Smooth muscle cell (in vitro differentiated cells): ENCODE data around the gene APOC3. TPM values are rescaled to one million over a fixed set of nuclear protein-coding genes. Genes with fewer than 3 reads are reported as not detected.

Experiments used
- DNase-seq: peaks from one replicate; lab custom pipeline; 2025; ENCODE audit not compliant: unreplicated experiment; lab: John Stamatoyannopoulos, UW
- H2AFZ ChIP-seq: fragments of 200-600 bp; sonication (generic); 2 replicates; pipeline ENCODE4 v1.6.0; 2016; ENCODE audit warnings: antibody characterized with exemption, low read depth, mild to moderate bottlenecking
- H3F3A ChIP-seq: fragments of 200-600 bp; sonication (generic); 2 replicates; pipeline ENCODE4 v1.6.0; 2017; ENCODE audit warnings: antibody characterized with exemption, low read depth
- H3K27ac ChIP-seq: fragments of 200-600 bp; sonication (generic); 2 replicates; pipeline ENCODE4 v1.5.1; 2016; ENCODE audit warnings: low read depth, mild to moderate bottlenecking
- H3K27me3 ChIP-seq: fragments of 200-600 bp; sonication (generic); 2 replicates; pipeline ENCODE4 v1.6.1; 2016; ENCODE audit warnings: low read depth, mild to moderate bottlenecking
- H3K36me3 ChIP-seq: fragments of 200-600 bp; sonication (generic); 2 replicates; pipeline ENCODE4 v1.5.1; 2016; ENCODE audit warnings: low read depth
- H3K4me1 ChIP-seq: fragments of 200-600 bp; sonication (generic); 2 replicates; pipeline ENCODE4 v1.5.1; 2016; ENCODE audit warnings: low read depth
- H3K4me2 ChIP-seq: fragments of 200-600 bp; sonication (generic); 2 replicates; pipeline ENCODE4 v1.6.0; 2016; ENCODE audit warnings: mild to moderate bottlenecking
- H3K4me3 ChIP-seq: fragments of 200-600 bp; sonication (generic); 2 replicates; pipeline ENCODE4 v1.5.1; 2016; ENCODE audit warnings: mild to moderate bottlenecking
- H3K79me2 ChIP-seq: fragments of 200-600 bp; sonication (generic); 2 replicates; pipeline ENCODE4 v1.6.0; 2016; ENCODE audit warnings: low read depth, mild to moderate bottlenecking
- H3K9ac ChIP-seq: fragments of 200-600 bp; sonication (generic); 2 replicates; pipeline ENCODE4 v1.6.0; 2016; ENCODE audit warnings: low read depth
- H3K9me3 ChIP-seq: fragments of 200-600 bp; sonication (generic); replicated peaks from 2 replicates; pipeline ENCODE4 v1.5.1; 2016; ENCODE audit warnings: low read depth
- H4K20me1 ChIP-seq: fragments of 200-600 bp; sonication (generic); 2 replicates; pipeline ENCODE4 v1.6.0; 2016; ENCODE audit warnings: low read depth
- CTCF ChIP-seq: fragments of 200-600 bp; sonication (generic); IDR thresholded peaks from 2 replicates; pipeline ENCODE4 v1.5.1; 2017; ENCODE audit warnings: borderline replicate concordance, mild to moderate bottlenecking, antibody characterized with exemption; ENCODE audit not compliant: insufficient read depth, poor library complexity, severe bottlenecking
- WGBS: methylation state at CpG from one replicate; pipeline ENCODE4 v1.1.7; 2016; ENCODE audit warnings: low lambda C conversion rate; 5-methylcytosine and 5-hydroxymethylcytosine counted together
- polyA plus RNA-seq: library from polyadenylated mRNA; unstranded; fragments of >200 nt; fragmentation: Nextera tagmentation; extraction: Ambion mirVana; gene quantifications from 2 replicates; pipeline ENCODE4 v1.2.1, GENCODE V29; 2016
- total RNA-seq: library from RNA; depleted of rRNA; stranded (reverse); fragments of >200 nt; gene quantifications from 2 replicates; pipeline ENCODE4 v1.2.3, GENCODE V29; 2014

Gene APOC3
- total and polyA plus RNA-seq, 2 experiments from 2014 or later = 0.54 TPM; not detected in 1

GRCh38 chr11:116821050-116821918 lies 8.4 kb upstream of the APOC3 start:
- H3K79me2 ChIP-seq = no peaks in the 10 kb centered on the region
- no peaks in the 10 kb centered on the region for H4K20me1 ChIP-seq
- 95% methylated on average over 51 of the region's 51 CpGs for WGBS
- H3K27ac ChIP-seq = no peak overlapping the region
- no peak overlapping the region for H3K9ac ChIP-seq
- H2AFZ ChIP-seq = no peak overlapping the region
- DNase-seq = no peak
- no peak overlapping the region for H3K4me3 ChIP-seq
- no peaks in the 10 kb centered on the region for H3K27me3 ChIP-seq
- TF ChIP-seq CTCF = no peak
- no peak overlapping the region for H3K4me2 ChIP-seq
- H3F3A ChIP-seq = no peaks in the 10 kb centered on the region
- no peaks in the 10 kb centered on the region for H3K4me1 ChIP-seq
- no peaks in the 10 kb centered on the region for H3K36me3 ChIP-seq
- H3K9me3 ChIP-seq = no peaks in the 10 kb centered on the region

GRCh38 chr11:116822575-116822974 lies 7.1 kb upstream of the APOC3 start:
- Histone ChIP-seq H3K4me1 (no peaks in the 10 kb centered on the region), H3K4me3 (no peak overlapping the region), H3K9me3 (no peaks in the 10 kb centered on the region), H4K20me1 (no peaks in the 10 kb centered on the region), H3K9ac (no peak overlapping the region), H3K4me2 (no peak overlapping the region), H3K36me3 (no peaks in the 10 kb centered on the region), H3F3A (no peaks in the 10 kb centered on the region), H3K27me3 (no peaks in the 10 kb centered on the region), H2AFZ (no peak overlapping the region), H3K79me2 (no peaks in the 10 kb centered on the region), H3K27ac (no peak overlapping the region)
- no peak for DNase-seq
- TF ChIP-seq CTCF = no peak
- 75% methylated on average over 5 of the region's 5 CpGs for WGBS

GRCh38 chr11:116823031-116823843 lies 6.5 kb upstream of the APOC3 start, which contains the start of gene APOA4:
Gene APOA4, minus strand, starts transcription at chr11:116823304. Its CDS starts 113 bp downstream, at chr11:116823191.
- no peaks in the 10 kb centered on the region for H4K20me1 ChIP-seq
- no peak within 1 kb of the TSS for H3K4me2 ChIP-seq
- H3K4me1 ChIP-seq = no peaks in the 10 kb centered on the region
- no peaks in the 10 kb centered on the region for H3F3A ChIP-seq
- no peaks in the 10 kb centered on the region for H3K79me2 ChIP-seq
- DNase-seq = no peak
- TF ChIP-seq CTCF = no peak
- H3K9me3 ChIP-seq = no peaks in the 10 kb centered on the region
- WGBS = 89% methylated on average over 12 of the region's 16 CpGs
- no peak within 1 kb of the TSS for H3K9ac ChIP-seq
- no peak within 1 kb of the TSS for H2AFZ ChIP-seq
- no peak within 1 kb of the TSS for H3K27ac ChIP-seq
- H3K36me3 ChIP-seq = no peaks in the 10 kb centered on the region
- H3K27me3 ChIP-seq = no peaks in the 10 kb centered on the region
- no peak within 1 kb of the TSS for H3K4me3 ChIP-seq
